Measurements from ENCODE around the gene XAF1. TPM values are rescaled to one million over a fixed set of nuclear protein-coding genes. Genes with fewer than 3 reads are reported as not detected.

The XAF1 gene
- total and polyA plus RNA-seq, 9 of the 15 experiments (the other 6 are each of a cell fraction or from before 2014, with no cell fraction given), result 0.07 to 0.22 (median 0.11) TPM; not detected in 4

GRCh38 chr17:6721744-6722143 is 34.1 kb upstream of the XAF1 start (continued):
- TF ChIP-seq CC2D1A (IDR thresholded peaks at IDR 0.05) (no peak), ZNF277 (CRISPR knock-in tag; IDR thresholded peaks at IDR 0.05; ENCODE audit: borderline replicate concordance) (no peak), NR4A1 (CRISPR knock-in tag; IDR thresholded peaks at IDR 0.05) (no peak), NR4A1 (tag; IDR thresholded peaks at IDR 0.05) (no peak), TARDBP (IDR thresholded peaks at IDR 0.05) (no peak), ERF (CRISPR knock-in tag; IDR thresholded peaks at IDR 0.05) (no peak), ZBTB26 (CRISPR knock-in tag; IDR thresholded peaks at IDR 0.05) (no peak), ZNF165 (CRISPR knock-in tag; IDR thresholded peaks at IDR 0.05; ENCODE audit: borderline replicate concordance) (no peak), XRCC3 (IDR thresholded peaks at IDR 0.05) (no peak), EP400 (IDR thresholded peaks at IDR 0.05) (no peak)

- no peak overlapping the region for H3K4me2 ChIP-seq (ENCODE audit: insufficient read depth, low read length)
- in situ Hi-C loops (cut with MboI) (no loop called here), intact Hi-C loops (cut with micrococcal nuclease) (no loop called here)
- H3K4me1 ChIP-seq (replicated peaks in 1 of 2; ENCODE audit: control insufficient read depth in 2 of 2, insufficient read depth in 2 of 2, low read length in 2 of 2), result no peaks in the 10 kb centered on the region
- H3K9ac ChIP-seq (ENCODE audit: insufficient read depth in 1 of 2, low read depth in 2 of 2, low read length in 2 of 2), result no peak overlapping the region
- DNase-seq (ENCODE audit: extremely low read depth in 1 of 4, low spot score in 3 of 4), result no peak
- CTCF ChIA-PET (ENCODE audit: low intra/inter-chr PET ratio), result no interaction called here
- H3K9me1 ChIP-seq (ENCODE audit: control insufficient read depth, insufficient read depth, low read length), result no peaks in the 10 kb centered on the region
- TF ChIP-seq STAG1 (CRISPR knock-in tag; IDR thresholded peaks at IDR 0.05; ENCODE audit: borderline replicate concordance) (no peak), GTF2F1 (IDR thresholded peaks at IDR 0.05; ENCODE audit: low read depth, low read length) (no peak)
- H3K36me3 ChIP-seq (ENCODE audit: control insufficient read depth, insufficient read depth, low read length), result no peaks in the 10 kb centered on the region
- H3K9me3 ChIP-seq (replicated peaks; ENCODE audit: control insufficient read depth, insufficient read depth, low read depth, low read length), result no peaks in the 10 kb centered on the region
- 0% methylated on average over 4 of the region's 5 CpGs for WGBS (ENCODE audit: insufficient coverage, low coverage, missing lambda C conversion rate)
- H4K20me1 ChIP-seq (replicated peaks; ENCODE audit: control insufficient read depth, insufficient read depth, low read length), result no peaks in the 10 kb centered on the region
- no peaks in the 10 kb centered on the region for H3K79me2 ChIP-seq (ENCODE audit: control insufficient read depth, insufficient read depth, low read length)
- H3K27ac ChIP-seq (ENCODE audit: extremely low read depth, low read depth, low read length), result no peak overlapping the region
- H2AFZ ChIP-seq (ENCODE audit: low read depth, low read length), result no peak overlapping the region
- BruUV-seq (replicated peaks), result no TSS peak
- peaks cover 3 to 17% of the 10 kb centered on the region in 2 experiments; a peak in 4 of 5 replicates for H3K27me3 ChIP-seq (ENCODE audit: control insufficient read depth in 2 of 2, insufficient read depth in 2 of 2, low read length in 2 of 2)
- H3K4me3 ChIP-seq, result no peak overlapping the region
- no peak for ATAC-seq
- no peak for FAIRE-seq
- POLR2A ChIA-PET, result no interaction called here
Observed at GRCh38 chr17:6724009-6724408, 31.8 kb upstream of the XAF1 start.

Data from K562 (cell line).